Posterior cingulate gyrus (tissue), 11 donors: ENCODE data around the gene TIMP2.
A peak's percentile ranks its signal among the peaks of the same experiment; 100 is the strongest.

Source experiments
- DNase-seq, 10 donors: peaks; one replicate each; pipeline versions ENCODE4 v3.0.0 to v3.0.0-alpha.2; 2020 to 2021; ENCODE audit warnings: mixed read lengths in 3 of 10
- intact Hi-C: fragments of 100-400 bp; cut with DNase I; formaldehyde crosslinking; loops from one replicate; pipeline ENCODE4 v1.15.1; 2023

TIMP2 gene

DNA sequence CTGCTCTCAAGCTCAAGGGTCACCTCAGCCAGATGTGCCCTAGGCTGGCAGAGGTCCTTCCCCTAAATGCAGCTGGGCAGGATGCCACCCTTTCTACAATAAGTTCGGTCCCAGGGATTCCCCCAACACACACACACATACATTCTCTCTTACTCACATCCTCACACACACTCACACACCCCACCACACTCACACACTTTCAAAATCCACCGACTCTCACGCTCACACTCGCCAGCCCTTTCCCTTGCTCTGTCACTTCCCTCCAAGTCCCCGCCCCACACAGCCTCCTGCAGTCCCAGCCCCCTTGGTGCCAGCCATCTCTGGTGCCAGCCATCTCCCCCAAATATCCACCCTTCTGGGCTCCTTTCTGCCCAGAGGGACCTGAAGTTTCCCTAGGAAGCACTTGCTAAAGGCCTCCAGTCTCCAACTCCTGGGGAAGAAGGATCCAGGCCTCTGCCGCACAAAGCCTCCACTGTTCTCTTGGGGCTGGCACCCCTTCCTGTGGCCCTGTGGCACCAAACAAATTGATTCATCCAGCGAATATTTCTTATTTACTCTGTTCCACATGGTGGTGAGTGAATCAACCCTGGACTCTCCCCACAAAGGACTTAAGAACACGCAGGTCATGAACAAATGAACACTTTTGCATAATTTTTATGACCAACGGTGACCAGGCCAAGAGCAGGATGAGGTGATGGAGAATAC, 80.7 kb downstream of the TIMP2 start:
- peak in 5 of 10 donors; percentile 29 to 91 (median 57) for DNase-seq
- intact Hi-C loops = loop anchor here (5.0 kb wide), 1 partner anchor 117 kb away; no protein-coding TSS in a partner anchor

DNA sequence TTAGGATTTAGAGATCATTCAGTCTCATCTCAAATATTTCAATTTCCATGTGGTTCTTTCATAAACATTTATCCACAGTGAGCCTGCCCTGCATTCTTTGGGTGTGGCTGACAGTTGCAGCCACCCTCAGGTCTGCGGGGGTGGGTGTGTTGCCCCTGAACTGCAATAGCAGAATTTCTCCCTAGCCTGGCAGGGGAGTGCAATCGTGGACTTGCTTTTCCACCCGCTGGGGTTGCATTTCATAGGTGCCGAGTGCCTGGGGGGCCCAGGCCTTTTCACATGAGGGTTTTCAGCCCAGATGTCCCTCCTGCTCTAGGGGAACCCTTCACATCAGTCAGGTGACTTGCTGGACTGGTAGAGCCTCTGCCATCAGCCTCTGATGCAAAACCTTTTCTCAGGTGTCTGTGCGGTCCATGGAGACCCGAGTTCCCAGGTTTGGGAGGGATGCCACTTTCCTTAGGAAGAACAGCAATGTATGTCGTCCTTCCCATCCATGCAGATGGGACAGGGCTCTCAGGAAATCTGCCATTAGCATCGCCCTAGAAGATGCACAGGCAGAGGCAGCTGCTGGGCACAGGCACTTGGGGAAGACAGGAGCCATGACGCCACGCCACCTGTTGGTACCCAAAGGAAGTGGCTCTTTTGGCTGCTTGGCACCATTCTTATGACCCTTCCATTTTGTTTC, 82.2 kb downstream of the TIMP2 start:
- intact Hi-C loops = loop anchor here (5.0 kb wide), 1 partner anchor 116 kb away; no protein-coding TSS in a partner anchor
- peak in 1 of 10 donors; percentile 73 for DNase-seq

DNA sequence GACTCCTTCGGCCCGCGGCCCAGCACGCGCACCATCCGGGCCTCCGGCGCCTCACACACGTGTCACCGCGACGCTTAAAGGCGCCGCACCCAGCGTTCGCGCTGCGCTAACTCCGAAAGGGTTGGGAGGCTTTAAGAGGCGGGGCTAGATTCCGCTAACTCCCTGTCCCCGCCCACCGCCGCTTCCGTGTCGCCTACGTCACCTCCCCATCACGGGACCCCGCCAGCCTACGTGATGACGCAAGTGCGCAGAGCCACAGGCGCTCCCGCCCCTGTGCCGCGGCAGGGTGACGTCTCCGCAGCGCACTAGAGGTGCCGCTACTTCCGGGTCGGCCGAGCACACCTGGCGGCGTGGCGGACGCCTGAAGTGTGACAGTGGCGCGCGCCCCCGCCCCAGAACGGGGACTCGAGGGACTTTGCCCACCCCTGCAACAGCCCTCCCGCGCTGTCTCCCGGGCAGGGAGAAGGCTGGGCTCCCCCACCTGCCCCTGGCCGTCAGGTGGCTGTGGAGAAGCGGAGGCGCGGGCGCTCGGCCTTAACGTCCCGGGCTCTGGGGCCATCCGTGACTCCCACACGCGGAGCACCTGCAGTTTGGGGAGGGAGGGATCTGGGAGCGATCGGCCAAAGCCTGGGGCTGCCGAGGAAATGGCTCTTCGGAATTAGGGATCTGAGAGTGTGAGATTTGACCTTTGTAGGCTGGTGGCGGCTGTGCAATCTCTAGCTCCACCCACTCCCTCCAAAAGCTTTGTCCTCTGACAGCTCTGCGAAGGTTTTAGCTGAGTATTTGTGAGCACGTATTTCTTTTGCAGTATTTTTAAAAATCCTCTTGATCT, 84.2 kb downstream of the TIMP2 start, which contains the start of gene USP36:
Gene USP36, minus strand, starts transcription at position 35 of the 832 bp plus-strand sequence. CDS start 4,451 bp downstream, outside the sequence.
- intact Hi-C loops = loop anchor here (5.0 kb wide), 1 partner anchor 114 kb away; no protein-coding TSS in a partner anchor
- DNase-seq = peak; percentile 99 to 100 (median 100)

DNA sequence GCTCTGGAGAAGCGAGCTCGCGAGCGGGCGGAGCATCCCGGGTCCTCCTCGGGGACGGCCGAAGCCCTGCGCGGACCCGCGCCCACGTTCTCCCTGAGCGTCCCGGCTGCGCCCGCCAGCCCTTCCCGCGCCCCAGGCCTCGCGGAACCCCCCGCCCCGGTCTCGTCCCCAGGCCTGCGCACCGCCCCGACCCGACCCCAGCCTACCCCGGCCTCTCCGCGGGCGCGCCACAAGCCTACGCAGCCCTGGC, 84.7 kb downstream of the TIMP2 start:
- DNase-seq = no peak
- intact Hi-C loops = loop anchor here (5.0 kb wide), 1 partner anchor 113 kb away; no protein-coding TSS in a partner anchor

DNA sequence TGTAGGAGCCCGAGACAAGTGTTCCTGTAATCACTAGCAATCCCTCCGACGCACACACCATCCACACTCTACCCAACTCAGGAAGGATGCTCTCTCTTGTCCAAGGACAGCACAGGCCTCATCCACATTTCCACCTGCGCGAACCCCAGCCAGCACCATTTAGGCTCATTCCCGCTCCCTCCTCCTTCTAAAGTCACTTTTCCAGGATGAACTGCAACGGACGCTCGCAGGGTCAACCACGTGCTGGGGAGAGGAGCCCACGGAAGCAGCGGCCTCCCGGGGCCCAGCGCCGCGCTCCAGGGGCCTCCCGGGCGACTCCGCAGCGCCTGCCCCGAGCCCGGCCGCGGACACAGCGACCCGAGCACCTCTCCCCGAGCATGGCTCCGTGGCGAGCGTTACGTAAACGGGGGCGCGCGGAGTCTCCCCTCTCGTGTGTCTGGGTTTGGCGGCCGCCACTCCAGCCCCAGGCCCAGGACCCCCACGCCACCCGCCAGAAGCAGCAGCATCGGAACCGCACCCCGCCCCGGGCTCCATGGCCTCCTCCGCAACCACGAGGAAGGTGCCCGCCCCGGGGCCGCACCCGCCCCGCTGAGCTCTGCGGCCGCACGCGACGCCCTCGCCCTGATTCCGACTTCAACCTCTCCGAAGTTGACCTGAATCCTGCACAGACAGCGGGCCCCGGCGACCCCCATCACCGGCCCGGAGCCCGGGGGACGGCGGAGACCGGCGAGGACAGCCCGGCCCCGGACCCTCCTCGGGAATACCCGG, 85.2 kb downstream of the TIMP2 start:
- peak in 5 of 10 donors; percentile 19 to 88 (median 23) for DNase-seq

DNA sequence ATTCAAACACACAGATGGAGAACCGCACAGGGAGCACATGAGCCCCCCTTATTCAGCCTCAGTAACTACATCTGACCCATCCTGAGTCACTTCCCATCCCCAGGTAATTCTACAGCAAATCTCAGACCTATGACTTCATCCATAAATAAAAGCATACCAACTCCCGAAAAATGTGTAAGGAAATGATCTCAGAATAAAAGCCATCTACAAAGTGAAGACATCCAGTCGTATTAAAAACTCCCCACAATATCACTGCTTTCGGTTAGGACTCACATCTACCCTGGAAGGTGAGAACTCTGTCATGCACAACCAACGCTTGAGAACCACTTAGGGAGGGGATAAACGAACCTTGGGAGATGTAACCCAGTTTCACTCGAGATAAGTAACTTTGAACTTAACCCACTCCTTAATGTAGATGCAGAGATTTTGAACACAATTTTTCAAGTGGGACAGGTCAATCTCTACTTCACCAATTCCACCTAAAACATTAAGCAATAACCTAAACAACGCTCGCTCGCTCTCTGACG, 85.9 kb downstream of the TIMP2 start:
- intact Hi-C loops = no loop called here
- no peak for DNase-seq

More for the DNA sequence above, 85.2 kb downstream of the TIMP2 start:
- intact Hi-C loops = loop anchor here (5.0 kb wide), 1 partner anchor 113 kb away; no protein-coding TSS in a partner anchor

DNA sequence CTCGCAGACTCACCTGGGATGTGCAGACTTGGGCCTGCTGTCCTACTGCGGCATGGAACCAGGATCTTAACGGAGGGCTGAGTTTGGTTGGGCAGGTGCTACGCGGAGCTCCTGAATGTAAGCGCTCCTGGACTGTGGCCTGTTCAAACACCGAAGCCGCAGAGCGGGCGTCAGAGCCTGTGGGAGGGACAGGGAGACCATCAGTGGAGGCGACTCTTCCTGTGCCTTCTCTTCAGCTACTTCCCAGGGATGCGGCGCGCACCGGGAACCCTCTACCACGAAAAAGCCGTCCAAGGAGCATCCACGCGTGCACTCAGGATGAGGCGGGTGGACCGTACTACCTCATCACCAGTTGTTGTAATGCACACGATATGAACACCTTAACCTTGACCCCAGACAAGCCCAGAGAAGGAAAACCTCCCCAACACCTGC, 86.6 kb downstream of the TIMP2 start:
- DNase-seq = peak in 2 of 10 donors; percentile 39 to 61
- intact Hi-C loops = no loop called here

DNA sequence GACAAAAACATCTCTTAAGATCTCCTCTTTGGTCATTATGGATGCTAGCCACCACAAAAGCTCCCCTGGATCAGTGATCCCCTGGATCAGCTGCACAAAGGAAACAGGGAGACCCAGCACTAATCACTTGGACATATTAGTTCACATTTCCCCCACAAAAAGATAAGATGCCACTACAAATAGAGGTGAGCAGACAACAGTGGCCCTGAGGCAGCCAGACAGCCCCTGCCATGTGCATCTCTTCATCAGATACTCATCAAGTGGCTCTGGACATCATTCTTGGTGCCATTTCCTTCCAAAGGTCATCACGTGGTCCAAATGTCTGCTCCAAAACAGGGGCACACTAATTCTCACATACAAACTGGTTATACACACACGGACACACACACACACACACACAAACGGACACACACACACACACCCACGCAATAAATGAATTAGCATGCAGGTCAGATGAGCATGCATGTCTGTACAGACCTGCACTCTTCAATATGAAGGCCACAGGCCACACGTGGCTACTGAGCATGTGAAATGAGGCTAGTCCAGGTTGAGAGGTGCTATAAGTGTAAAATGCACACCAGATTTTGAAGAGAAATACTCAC, 88.7 kb downstream of the TIMP2 start:
- peak in 1 of 10 donors; percentile 24 for DNase-seq
- intact Hi-C loops = no loop called here

DNA sequence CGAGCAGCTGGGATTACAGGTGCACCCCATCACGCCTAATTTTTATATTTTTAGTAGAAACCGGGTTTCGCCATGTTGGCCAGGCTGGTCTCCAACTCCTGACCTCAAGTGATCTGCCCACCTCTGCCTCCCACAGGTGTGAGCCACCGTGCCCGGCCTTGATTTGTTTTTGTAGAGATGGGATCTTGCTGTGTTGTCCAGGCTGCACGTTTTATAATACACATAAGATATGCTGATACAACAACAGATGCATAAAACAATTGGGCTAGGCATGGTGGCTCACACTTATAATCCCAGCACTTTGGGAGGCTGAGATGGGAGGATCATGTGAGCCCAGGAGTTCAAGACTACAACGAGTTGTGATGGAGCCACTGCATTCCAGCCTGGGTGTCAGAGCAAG, 90.6 kb downstream of the TIMP2 start:
- DNase-seq = peak in 2 of 10 donors; percentile 2 to 38
- intact Hi-C loops = no loop called here

DNA sequence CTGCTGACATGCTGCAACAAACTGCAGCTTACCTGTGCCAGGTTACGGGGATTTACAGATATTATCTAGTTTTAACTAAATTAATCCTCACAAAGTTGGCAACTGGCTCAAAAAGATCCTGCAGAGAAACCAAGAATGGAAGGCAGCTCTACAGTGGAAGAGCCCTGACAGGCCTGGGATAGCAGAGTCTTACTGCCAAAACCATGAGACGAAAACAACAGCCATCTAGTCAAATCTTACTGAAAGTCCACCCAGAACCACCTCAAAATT, 92.7 kb downstream of the TIMP2 start:
- no peak for DNase-seq

DNA sequence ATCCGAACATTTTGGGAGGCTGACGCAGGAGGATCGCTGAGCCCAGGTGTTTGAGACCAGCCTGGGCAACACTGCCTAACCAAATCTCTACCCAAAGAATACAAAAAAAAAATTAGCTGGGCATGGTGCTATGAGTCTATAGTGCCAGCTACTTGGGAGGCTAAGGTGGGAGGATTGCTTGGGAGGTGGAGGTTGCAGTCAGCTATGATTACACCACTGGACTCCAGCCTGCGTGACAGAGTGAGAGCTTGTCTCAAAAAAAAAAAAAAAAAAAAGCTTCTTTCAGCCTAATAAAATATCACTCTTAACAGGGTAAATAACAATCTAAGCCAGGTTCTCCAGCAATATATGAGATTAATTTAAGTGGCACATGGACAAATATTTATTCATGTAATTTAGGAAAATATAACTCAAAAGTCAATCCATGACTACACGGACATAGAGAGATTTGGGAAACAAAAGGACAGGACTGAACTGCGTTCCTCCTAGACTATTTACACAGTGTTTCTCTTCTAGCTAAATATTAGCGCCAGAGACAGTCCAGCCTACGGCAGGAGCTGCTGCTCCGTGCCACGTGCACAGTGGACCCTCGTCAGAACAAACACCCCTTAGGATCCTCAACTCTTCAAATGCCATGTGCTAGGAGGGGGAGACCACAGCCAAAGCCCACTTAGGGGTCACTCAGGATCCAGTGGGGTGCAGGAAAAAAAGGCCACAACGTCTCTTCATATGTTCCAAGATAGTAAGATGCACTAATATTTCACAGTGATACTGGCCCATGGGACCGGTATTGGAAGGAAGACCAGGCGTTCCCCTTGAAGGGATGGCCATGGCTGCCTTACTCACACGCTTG, 93.3 kb downstream of the TIMP2 start:
- intact Hi-C loops = no loop called here
- DNase-seq = peak in 1 of 10 donors; percentile 19

More for the DNA sequence above, 92.7 kb downstream of the TIMP2 start:
- intact Hi-C loops = no loop called here

DNA sequence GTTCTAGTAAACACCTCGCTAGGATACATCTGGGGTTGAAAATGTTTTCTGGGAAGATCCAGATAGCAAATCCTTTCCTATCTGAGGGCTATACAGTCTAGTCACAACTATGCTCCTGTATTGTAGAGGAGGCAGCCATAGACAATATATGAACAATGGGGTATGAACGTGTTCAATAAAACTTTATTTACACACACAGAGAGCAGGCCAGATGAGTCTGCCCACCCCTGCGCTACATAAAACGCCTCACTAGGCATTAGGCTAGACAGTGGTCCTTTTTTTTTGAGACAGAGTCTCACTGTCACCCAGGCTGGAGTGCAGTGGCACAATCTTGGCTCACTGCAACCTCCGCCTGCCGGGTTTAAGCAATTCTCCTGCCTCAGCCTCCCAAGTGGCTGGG, 95.7 kb downstream of the TIMP2 start:
- intact Hi-C loops = no loop called here
- DNase-seq = peak in 1 of 10 donors; percentile 2

DNA sequence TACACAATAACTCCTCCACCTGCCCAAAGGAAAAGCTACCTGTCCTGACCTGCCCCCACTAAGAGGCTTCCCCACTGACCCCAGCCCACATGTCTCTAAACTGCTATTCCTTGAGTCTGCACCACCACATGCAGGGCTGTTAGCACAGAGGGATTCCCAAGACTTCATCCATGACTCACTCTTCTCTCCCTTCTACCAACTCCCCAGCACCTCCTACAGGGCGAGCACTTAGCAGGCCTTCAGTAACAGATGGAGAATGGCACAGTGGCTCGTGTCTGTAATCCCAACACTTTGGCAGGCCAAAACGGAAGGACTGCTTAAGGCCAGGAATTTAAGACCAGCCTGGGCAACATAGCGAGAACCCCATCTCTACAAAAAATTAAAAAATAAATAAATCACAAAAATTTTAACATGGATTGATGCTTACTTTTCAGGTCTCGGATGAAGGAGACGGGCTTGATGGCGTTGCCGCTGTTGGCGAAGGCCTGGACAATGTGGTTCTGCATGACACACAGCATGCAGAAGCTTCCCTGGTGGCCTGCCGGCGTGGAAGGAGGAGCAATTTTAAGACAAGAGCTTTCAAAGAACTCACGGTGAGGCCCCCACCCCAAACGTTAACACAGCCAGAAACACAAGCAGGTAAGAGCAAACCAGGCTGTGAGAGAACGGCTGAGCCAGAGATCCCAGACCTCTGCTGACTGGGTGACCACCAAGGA, 96.6 kb downstream of the TIMP2 start:
- DNase-seq = peak in 1 of 10 donors; percentile 63
- intact Hi-C loops = no loop called here

DNA sequence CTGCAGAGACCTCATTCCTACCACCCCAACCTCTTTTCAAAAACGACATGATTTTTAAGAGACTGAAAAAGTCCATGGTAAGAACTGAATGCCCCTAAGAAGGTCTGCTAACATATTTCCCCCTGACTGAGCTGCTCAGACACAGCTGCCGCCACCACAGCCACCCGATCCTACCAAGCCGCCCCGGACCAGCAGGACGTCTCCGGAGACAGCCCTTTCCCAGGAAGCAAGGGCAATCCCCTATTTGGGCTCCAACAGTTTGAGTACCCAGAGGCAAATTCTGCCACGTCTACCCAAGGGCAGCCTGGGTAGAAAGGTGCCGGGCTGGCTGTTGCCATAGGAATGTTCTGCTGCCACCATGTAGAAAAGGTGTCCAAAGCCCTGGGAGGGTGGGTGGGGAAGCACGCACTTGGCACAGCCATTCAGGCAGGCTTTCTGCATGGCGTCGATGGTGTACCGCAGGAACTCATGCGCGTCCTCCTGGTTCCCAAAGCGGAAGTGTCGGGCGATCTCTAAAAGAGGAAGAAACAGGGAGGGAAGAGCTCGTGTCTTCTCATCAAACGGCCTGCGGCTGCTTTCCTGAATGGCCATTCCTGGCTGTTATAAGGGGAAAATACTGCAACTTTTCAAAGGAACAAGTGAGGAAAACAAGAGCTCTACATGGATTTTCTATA, 98.2 kb downstream of the TIMP2 start:
- intact Hi-C loops = no loop called here

DNA sequence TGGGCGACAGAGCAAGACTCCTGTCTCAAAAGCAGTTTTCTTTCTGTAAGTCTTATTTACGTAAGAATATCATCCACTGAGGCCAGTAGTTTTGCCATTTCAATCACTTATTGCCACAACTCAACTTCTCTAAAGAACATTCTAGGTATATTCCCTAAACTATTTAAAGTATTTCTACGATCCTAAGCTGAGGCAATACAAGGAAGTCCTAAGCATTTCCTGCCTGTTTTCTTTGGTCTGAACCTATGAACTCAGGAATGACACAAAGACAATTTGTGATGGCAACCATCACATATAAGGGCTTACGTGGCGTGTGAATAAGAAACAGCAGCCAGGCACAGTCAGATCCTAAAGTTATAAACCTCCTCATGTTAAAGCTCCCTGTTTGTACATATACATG, 98.8 kb downstream of the TIMP2 start:
- no peak for DNase-seq
- intact Hi-C loops = no loop called here

More for the DNA sequence above, 98.2 kb downstream of the TIMP2 start:
- peak in 2 of 10 donors; percentile 28 to 84 for DNase-seq

DNA sequence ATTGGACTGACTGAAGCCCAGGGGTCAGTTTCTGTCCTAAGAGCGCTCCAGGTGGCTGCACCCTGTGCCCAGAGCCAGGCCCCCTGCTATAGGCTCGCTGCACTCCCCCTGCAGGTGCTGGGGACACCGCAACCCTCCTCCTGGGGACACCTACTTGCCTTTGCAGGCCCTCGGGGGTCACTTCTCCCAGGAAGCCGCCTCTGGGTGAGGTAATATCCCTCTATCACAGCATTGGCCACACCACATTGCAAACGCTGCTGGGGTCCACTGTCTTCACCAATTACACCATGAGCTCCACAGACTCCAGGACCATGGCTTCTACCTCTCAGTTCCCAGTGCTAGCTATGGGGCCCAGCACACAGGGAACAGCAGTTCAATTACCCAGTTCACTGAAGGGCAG, 99.5 kb downstream of the TIMP2 start:
- peak in 1 of 10 donors; percentile 47 for DNase-seq

DNA sequence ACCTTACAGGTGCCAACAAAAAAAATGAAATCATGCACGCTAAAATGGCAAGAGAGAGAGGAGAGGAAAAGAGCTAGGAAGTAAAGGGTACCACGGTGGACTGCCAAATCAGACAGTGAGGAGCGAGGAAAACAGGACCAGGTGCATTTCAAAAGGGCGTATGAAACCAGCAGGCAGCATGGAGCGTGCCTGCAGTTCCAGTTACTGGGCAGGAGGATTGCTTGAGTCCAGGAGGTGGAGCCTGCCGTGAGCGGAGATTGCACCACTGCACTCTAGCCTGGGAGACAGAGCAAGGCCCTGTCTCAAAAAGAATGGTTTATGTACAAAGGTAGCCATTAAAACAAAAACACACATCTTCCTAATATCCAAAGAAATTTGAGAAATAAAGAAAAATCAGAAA, 100.9 kb downstream of the TIMP2 start:
- intact Hi-C loops = no loop called here
- DNase-seq = peak in 1 of 10 donors; percentile 43

More for the DNA sequence above, 99.5 kb downstream of the TIMP2 start:
- intact Hi-C loops = no loop called here
